ENCODE data around the gene SGPP2. TPM values are rescaled to one million over a fixed set of nuclear protein-coding genes. Genes with fewer than 3 reads are reported as not detected.

The SGPP2 gene
- total and polyA plus RNA-seq, 7 donors: 0.06 to 0.29 (median 0.10) TPM; not detected in 2

- ATAC-seq: peak; percentile 39 to 63 (median 49)
- intact Hi-C loops (cut with DNase I): no loop called here
- 62 to 69% (median 68%) methylated on average over 1 of the region's 1 CpG for WGBS, 3 donors
These were observed 148.4 kb downstream of the SGPP2 start for GRCh38 chr2:222572751-222573174.

GRCh38 chr2:222575618-222576017 is 151.3 kb downstream of the SGPP2 start:
- Histone ChIP-seq H3K27ac (no peak overlapping the region), H3K4me1 (peaks cover 34% of the 10 kb centered on the region), H3K4me3 (no peak overlapping the region), H3K27me3 (ENCODE audit: insufficient read depth in 3 of 3, low read length in 2 of 3) (no peaks in the 10 kb centered on the region), H3K36me3 (ENCODE audit: insufficient read depth in 1 of 2, low read depth in 1 of 2) (peaks cover 3 to 8% of the 10 kb centered on the region in 2 donors), H3K9me3 (no peaks in the 10 kb centered on the region)
- TF ChIP-seq CTCF (IDR thresholded peaks at IDR 0.05): no peak
- DNase-seq: no peak
- intact Hi-C loops (cut with DNase I): no loop called here
- ATAC-seq: no peak
- WGBS, 3 donors: 72 to 93% (median 78%) methylated on average over 2 of the region's 2 CpGs

More at GRCh38 chr2:222572751-222573174, 148.4 kb downstream of the SGPP2 start:
- no peak for DNase-seq
- Histone ChIP-seq H3K4me3 (no peak overlapping the region), H3K9me3 (no peaks in the 10 kb centered on the region), H3K27me3 (ENCODE audit: insufficient read depth in 3 of 3, low read length in 2 of 3) (no peaks in the 10 kb centered on the region), H3K27ac (peak overlapping the region; percentile 60), H3K4me1 (peaks cover 52% of the 10 kb centered on the region), H3K36me3 (ENCODE audit: insufficient read depth in 1 of 2, low read depth in 1 of 2) (peaks cover 3 to 8% of the 10 kb centered on the region in 2 donors)
- no peak for TF ChIP-seq CTCF (IDR thresholded peaks at IDR 0.05)

GRCh38 chr2:222576171-222577081 is 152.1 kb downstream of the SGPP2 start:
- DNase-seq (no peak), ATAC-seq (no peak)
- no peaks in the 10 kb centered on the region for H3K27me3 ChIP-seq (ENCODE audit: insufficient read depth in 3 of 3, low read length in 2 of 3)
- TF ChIP-seq CTCF (IDR thresholded peaks at IDR 0.05): no peak
- H3K4me1 ChIP-seq: peaks cover 34% of the 10 kb centered on the region
- H3K4me3 ChIP-seq: no peak overlapping the region
- H3K36me3 ChIP-seq (ENCODE audit: insufficient read depth in 1 of 2, low read depth in 1 of 2): peaks cover 2 to 3% of the 10 kb centered on the region in 2 donors
- no peaks in the 10 kb centered on the region for H3K9me3 ChIP-seq
- H3K27ac ChIP-seq: no peak overlapping the region
- intact Hi-C loops (cut with DNase I): no loop called here
- 71 to 75% (median 75%) methylated on average over 7 of the region's 7 CpGs for WGBS, 3 donors

GRCh38 chr2:222577341-222577740 is 153.0 kb downstream of the SGPP2 start:
- TF ChIP-seq CTCF (IDR thresholded peaks at IDR 0.05): no peak
- WGBS, 3 donors: 49 to 72% (median 59%) methylated on average over 3 of the region's 3 CpGs
- ATAC-seq (peak; percentile 62 to 79 (median 74)), DNase-seq (no peak)
- Histone ChIP-seq H3K4me1 (peaks cover 34% of the 10 kb centered on the region), H3K27me3 (ENCODE audit: insufficient read depth in 3 of 3, low read length in 2 of 3) (no peaks in the 10 kb centered on the region), H3K27ac (no peak overlapping the region), H3K36me3 (ENCODE audit: insufficient read depth in 1 of 2, low read depth in 1 of 2) (no peaks in the 10 kb centered on the region), H3K9me3 (no peaks in the 10 kb centered on the region), H3K4me3 (no peak overlapping the region)
- intact Hi-C loops (cut with DNase I): no loop called here

All from psoas muscle (tissue), 8 donors.